HG03064 (cell line): ENCODE data around the gene CRB3.

Source experiments
- ATAC-seq: cut with Tn5 transposase; IDR thresholded peaks from one replicate; pipeline ENCODE4 v1.9.1; 2021; ENCODE audit warnings: low read depth; ENCODE audit not compliant: unreplicated experiment

CRB3 gene

GRCh38 chr19:6516018-6516658 lies 52.1 kb downstream of the CRB3 start:
- ATAC-seq, result no peak
